ENCODE data around the gene MAP4K2. TPM values are rescaled to one million over a fixed set of nuclear protein-coding genes. Genes with fewer than 3 reads are reported as not detected.
A peak's percentile ranks its signal among the peaks of the same experiment; 100 is the strongest.

MAP4K2 gene
- total RNA-seq, 1 donor from 2014 or later: 7.5 TPM

DNA sequence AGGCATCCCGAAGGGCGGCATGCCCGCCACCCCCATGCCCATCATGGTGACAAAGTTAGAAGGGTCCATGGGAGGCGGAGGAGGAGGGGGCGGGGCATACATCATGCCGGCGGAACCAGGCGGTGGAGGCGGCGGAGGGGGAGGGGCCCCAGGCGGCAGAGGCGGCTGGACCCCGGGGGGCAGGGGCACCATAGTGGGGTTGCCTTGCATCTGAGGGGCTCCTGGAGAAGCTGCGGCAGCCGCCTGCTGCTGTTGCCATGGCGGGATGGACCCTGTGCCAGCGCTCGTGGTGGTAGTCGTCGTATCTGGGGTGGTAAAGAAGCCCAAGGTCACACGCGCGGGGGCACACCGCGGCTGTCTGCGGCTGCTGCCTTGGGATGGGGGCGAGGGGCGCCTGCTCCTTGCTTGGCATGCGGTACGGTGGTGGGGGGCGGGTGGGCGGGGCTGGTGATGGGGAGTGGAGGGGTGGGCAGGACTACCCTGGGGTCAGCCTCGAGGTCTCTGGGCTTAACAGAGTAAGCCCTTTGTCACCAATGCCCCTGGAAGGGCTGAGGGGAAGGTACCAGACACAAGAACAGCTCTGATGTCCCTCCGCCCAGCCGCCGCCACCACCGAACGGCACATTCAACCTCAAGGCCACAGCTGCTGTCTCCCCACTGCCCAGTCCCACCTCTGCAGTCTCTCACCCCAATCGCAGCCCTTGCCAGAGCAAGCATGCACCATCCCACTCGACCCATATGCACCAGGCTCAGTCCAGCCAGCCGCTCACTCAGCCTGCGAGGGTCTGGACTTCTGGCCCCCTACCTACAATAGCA lies 37.0 kb downstream of the MAP4K2 start:
- TF ChIP-seq, protein P1, sequence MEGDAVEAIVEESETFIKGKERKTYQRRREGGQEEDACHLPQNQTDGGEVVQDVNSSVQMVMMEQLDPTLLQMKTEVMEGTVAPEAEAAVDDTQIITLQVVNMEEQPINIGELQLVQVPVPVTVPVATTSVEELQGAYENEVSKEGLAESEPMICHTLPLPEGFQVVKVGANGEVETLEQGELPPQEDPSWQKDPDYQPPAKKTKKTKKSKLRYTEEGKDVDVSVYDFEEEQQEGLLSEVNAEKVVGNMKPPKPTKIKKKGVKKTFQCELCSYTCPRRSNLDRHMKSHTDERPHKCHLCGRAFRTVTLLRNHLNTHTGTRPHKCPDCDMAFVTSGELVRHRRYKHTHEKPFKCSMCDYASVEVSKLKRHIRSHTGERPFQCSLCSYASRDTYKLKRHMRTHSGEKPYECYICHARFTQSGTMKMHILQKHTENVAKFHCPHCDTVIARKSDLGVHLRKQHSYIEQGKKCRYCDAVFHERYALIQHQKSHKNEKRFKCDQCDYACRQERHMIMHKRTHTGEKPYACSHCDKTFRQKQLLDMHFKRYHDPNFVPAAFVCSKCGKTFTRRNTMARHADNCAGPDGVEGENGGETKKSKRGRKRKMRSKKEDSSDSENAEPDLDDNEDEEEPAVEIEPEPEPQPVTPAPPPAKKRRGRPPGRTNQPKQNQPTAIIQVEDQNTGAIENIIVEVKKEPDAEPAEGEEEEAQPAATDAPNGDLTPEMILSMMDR (IDR thresholded peaks at IDR 0.05; ENCODE audit: borderline replicate concordance): no peak
- peaks cover 77% of the 10 kb centered on the region for H3K36me3 ChIP-seq
- DNase-seq: no peak
- no peaks in the 10 kb centered on the region for H3K27me3 ChIP-seq (ENCODE audit: low read depth)
- no peak overlapping the region for H3K27ac ChIP-seq (replicated peaks)
- intact Hi-C loops (cut with micrococcal nuclease): no loop called here
- no peak overlapping the region for H3K4me3 ChIP-seq
- H3K4me1 ChIP-seq: peaks cover 76% of the 10 kb centered on the region
- no peaks in the 10 kb centered on the region for H3K9me3 ChIP-seq (replicated peaks)

GRCh38 chr11:64765291-64765850 lies 37.6 kb downstream of the MAP4K2 start:
- intact Hi-C loops (cut with micrococcal nuclease): no loop called here
- Histone ChIP-seq H3K4me3 (no peak overlapping the region), H3K27me3 (ENCODE audit: low read depth) (no peaks in the 10 kb centered on the region), H3K9me3 (replicated peaks) (no peaks in the 10 kb centered on the region), H3K4me1 (peaks cover 83% of the 10 kb centered on the region), H3K36me3 (peaks cover 70% of the 10 kb centered on the region), H3K27ac (replicated peaks) (peak overlapping the region; percentile 89)
- no peak for DNase-seq
- TF ChIP-seq, protein P1 (IDR thresholded peaks at IDR 0.05; ENCODE audit: borderline replicate concordance): peak; percentile 35

DNA sequence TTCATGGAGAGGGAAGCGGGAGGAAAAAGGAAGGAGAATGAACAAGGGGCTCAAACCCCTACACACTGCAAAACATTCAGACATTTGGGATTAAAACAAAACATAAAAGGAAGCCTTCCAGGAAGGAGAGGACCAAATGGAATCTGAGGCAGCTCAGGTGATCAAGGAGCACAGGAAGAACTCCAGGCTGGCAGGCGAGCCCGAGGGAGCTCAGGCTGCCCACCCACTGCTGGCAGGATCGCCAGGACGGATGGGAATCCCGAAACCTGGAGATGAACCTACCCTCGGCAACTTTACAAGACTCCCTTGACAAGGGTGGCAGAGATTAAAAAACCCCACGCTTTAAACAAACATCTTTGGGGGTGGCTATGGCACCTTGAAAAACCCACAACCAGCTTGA lies 38.3 kb downstream of the MAP4K2 start:
- Histone ChIP-seq H3K27ac (replicated peaks) (peak overlapping the region; percentile 89), H3K27me3 (ENCODE audit: low read depth) (no peaks in the 10 kb centered on the region), H3K36me3 (peaks cover 64% of the 10 kb centered on the region), H3K9me3 (replicated peaks) (no peaks in the 10 kb centered on the region), H3K4me1 (peaks cover 86% of the 10 kb centered on the region), H3K4me3 (no peak overlapping the region)
- TF ChIP-seq, protein P1 (IDR thresholded peaks at IDR 0.05; ENCODE audit: borderline replicate concordance): no peak
- intact Hi-C loops (cut with micrococcal nuclease): no loop called here
- no peak for DNase-seq

DNA sequence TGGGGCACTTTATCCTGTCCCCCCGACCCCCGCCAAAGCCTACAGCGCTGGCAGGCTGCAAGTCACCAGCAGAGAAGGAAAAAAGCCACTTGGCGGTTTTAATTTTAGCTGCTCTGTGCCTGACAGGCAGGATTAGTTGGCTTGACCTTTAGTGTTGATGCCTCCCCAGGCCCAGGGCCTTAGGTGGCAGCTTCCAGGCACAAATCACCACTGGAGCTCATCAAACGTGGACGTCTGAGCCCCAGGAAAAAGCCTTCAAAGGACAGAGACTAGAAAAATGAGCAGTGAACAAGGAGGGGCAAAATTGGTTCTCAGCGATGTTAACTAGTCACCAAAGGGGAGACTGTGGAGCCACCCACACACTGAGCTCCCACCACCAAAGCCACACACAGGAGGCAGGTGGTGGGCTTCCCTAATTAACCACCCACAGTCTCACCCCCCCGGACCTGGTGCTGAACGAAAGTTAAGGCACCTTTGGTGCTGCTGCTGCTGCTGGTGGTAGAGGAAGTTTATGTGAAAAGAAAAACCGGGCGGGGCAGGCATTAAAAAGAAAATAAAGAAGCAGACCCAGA lies 38.9 kb downstream of the MAP4K2 start:
- H3K4me3 ChIP-seq: peak overlapping the region; percentile 7
- peak overlapping the region; percentile 89 for H3K27ac ChIP-seq (replicated peaks)
- no peak for DNase-seq
- peaks cover 90% of the 10 kb centered on the region for H3K4me1 ChIP-seq
- H3K36me3 ChIP-seq: peaks cover 58% of the 10 kb centered on the region
- intact Hi-C loops (cut with micrococcal nuclease): no loop called here
- H3K27me3 ChIP-seq (ENCODE audit: low read depth): no peaks in the 10 kb centered on the region
- H3K9me3 ChIP-seq (replicated peaks): no peaks in the 10 kb centered on the region
- TF ChIP-seq, protein P1 (IDR thresholded peaks at IDR 0.05; ENCODE audit: borderline replicate concordance): no peak

DNA sequence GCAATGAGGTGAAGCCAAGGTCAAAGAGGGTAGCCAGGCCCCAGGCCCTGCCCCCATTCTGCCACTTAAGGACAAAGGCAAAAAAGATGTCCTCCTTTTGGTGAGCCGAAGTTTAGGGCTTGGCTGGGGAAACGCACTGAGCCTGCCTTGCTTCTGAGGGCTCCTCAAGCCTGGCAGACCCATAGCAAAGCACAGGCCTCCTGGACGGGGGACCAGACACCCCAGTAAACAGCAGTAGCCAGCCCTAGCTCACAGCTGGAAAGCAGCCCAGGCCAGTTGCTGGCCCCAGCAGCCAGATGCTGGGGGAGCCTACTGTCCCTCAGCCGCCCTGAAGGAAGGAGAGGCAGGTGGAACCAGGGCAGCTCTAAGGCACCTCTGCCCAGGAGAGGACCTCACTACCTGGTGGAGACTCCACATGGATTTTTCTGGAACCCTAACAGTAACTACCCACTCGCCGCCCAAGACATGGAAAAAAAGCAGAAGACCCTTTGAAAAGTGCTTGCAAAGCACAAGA lies 39.4 kb downstream of the MAP4K2 start:
- peak overlapping the region; percentile 7 for H3K4me3 ChIP-seq
- intact Hi-C loops (cut with micrococcal nuclease): no loop called here
- peaks cover 90% of the 10 kb centered on the region for H3K4me1 ChIP-seq
- H3K9me3 ChIP-seq (replicated peaks): no peaks in the 10 kb centered on the region
- no peaks in the 10 kb centered on the region for H3K27me3 ChIP-seq (ENCODE audit: low read depth)
- peaks cover 52% of the 10 kb centered on the region for H3K36me3 ChIP-seq
- peak overlapping the region; percentile 89 for H3K27ac ChIP-seq (replicated peaks)
- no peak for DNase-seq
- TF ChIP-seq, protein P1 (IDR thresholded peaks at IDR 0.05; ENCODE audit: borderline replicate concordance): no peak

Measured in left ventricle myocardium inferior (tissue), 1 donor.